Measurements from ENCODE around the gene SARS1. TPM values are rescaled to one million over a fixed set of nuclear protein-coding genes. Genes with fewer than 3 reads are reported as not detected.
"Not testable (repeated sequence)": the region's sequence is repeated elsewhere in the genome, so short reads cannot be mapped to it uniquely, and the experiment has no call there.

SARS1 gene
- total RNA-seq, 4 donors from 2014 or later, result 118 to 150 (median 137) TPM

DNA sequence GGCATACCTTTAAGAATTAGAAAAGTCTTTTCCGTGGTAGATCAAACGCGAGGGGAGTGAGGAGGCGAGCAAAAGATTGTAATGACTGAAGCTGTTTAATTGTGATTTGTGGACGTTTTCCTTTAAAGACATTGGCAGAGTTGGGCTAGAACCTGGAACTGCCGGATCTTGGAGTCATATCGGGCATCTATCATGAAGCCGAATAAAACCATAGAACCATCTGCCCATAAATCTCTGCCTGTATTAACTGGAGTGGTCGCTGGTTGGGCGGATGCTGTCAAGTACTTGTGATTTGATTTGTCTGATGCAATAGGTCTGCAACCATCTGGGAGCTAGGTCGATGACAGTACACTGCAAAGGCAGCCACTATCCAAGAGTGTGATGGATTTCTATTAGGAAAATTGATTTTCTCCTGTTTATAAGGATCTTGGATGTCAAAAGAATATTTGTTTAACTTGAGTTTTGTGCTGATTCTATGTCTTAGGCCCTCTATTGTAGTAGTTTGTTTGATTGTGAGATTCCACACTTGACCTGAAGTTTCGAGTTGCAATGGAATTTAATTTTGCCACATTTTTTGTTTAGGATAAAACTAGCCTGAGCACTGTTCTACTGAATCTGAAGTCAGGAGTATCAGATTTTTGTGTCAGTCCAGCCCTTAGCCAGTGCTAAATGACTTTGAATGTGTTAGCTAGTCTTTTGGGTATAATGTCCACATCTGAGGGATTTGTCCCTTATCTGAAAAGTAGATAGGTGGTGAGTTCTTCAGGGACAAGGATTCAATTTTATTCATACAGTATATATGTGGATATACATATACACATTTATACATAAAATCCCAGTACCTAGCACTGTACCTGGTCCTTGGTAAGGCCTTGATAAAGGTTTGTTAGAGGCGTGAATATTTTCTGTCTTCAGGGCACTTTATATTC, 1.2 kb downstream of the SARS1 start:
- H3K27me3 ChIP-seq, result no peaks in the 10 kb centered on the region
- H3K4me1 ChIP-seq, result peaks cover 0 to 38% (median 17%) of the 10 kb centered on the region in 4 donors
- peak overlapping the region; percentile 70 to 93 (median 88) for H3K4me3 ChIP-seq
- TF ChIP-seq, protein P1, sequence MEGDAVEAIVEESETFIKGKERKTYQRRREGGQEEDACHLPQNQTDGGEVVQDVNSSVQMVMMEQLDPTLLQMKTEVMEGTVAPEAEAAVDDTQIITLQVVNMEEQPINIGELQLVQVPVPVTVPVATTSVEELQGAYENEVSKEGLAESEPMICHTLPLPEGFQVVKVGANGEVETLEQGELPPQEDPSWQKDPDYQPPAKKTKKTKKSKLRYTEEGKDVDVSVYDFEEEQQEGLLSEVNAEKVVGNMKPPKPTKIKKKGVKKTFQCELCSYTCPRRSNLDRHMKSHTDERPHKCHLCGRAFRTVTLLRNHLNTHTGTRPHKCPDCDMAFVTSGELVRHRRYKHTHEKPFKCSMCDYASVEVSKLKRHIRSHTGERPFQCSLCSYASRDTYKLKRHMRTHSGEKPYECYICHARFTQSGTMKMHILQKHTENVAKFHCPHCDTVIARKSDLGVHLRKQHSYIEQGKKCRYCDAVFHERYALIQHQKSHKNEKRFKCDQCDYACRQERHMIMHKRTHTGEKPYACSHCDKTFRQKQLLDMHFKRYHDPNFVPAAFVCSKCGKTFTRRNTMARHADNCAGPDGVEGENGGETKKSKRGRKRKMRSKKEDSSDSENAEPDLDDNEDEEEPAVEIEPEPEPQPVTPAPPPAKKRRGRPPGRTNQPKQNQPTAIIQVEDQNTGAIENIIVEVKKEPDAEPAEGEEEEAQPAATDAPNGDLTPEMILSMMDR (IDR thresholded peaks at IDR 0.05), result no peak
- TF ChIP-seq POLR2A (IDR thresholded peaks at IDR 0.05) (no peak), EP300 (IDR thresholded peaks at IDR 0.05) (no peak)
- 9 to 10% methylated on average over 13 of the region's 13 CpGs for WGBS, 2 donors
- no peaks in the 10 kb centered on the region for H3K9me3 ChIP-seq
- peak overlapping the region; percentile 76 to 95 (median 92) for H3K27ac ChIP-seq
- DNase-seq (ENCODE audit: low spot score in 2 of 2), result peak in 1 of 2 donors; percentile 54
- H3K36me3 ChIP-seq, result peaks cover 0 to 4% (median 0%) of the 10 kb centered on the region in 3 donors

DNA sequence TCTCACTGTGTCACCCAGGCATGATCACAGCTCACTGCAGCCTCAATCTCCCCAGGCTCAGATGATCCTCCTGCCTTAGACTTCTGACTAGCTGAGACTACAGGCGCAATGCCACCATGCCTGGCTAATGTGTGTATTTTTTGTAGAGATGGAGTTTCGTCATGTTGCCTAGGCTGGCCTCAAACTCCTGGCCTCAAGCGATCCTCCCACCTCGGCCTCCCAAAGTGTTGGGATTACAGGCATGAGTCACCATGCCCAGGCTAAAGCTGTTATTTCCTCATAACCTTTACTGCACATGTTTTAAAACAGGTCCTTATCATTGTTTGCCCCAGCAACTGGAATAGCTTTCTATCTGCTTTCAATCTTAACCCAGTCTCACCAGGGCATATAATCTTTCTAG, 2.9 kb downstream of the SARS1 start:
- DNase-seq (ENCODE audit: low spot score in 2 of 2), result no peak
- no peak for TF ChIP-seq EP300 (IDR thresholded peaks at IDR 0.05)
- TF ChIP-seq, protein P1 (IDR thresholded peaks at IDR 0.05), result no peak
- no peak for TF ChIP-seq POLR2A (IDR thresholded peaks at IDR 0.05)
- peaks cover 0 to 38% (median 17%) of the 10 kb centered on the region in 4 donors for H3K4me1 ChIP-seq
- 90 to 97% methylated on average over 4 of the region's 4 CpGs for WGBS, 2 donors
- no peak overlapping the region for H3K4me3 ChIP-seq
- no peaks in the 10 kb centered on the region for H3K27me3 ChIP-seq
- peaks cover 0 to 12% (median 0%) of the 10 kb centered on the region in 3 donors for H3K36me3 ChIP-seq
- H3K27ac ChIP-seq, result no peak overlapping the region
- no peaks in the 10 kb centered on the region for H3K9me3 ChIP-seq

DNA sequence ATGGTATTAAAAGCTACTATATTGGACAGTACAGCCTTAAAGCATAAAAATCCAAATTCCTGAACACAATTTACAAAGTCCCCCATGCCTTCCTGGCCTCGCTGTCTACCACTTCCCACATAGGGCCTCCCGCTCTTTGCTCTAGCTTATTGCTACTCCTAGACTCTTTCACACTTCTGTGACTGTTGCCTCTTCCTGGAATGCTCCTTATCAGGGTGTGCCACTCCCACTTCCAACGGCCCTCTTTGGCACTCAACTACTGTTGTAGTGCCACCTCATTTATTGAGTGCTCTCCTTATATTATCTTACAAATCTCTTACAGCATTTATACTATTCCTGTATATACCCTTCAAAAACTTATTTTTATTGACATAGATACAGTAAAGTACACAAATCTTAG, 4.8 kb downstream of the SARS1 start:
- Histone ChIP-seq H3K9me3 (no peaks in the 10 kb centered on the region), H3K4me1 (peaks cover 0 to 33% (median 16%) of the 10 kb centered on the region in 4 donors), H3K27ac (no peak overlapping the region), H3K36me3 (peaks cover 0 to 13% (median 0%) of the 10 kb centered on the region in 3 donors), H3K27me3 (no peaks in the 10 kb centered on the region), H3K4me3 (no peak overlapping the region)
- DNase-seq (ENCODE audit: low spot score in 2 of 2), result no peak
- 75 to 77% methylated on average over 3 of the region's 3 CpGs for WGBS, 2 donors
- no peak for TF ChIP-seq EP300 (IDR thresholded peaks at IDR 0.05)
- TF ChIP-seq, protein P1 (IDR thresholded peaks at IDR 0.05), result no peak
- no peak for TF ChIP-seq POLR2A (IDR thresholded peaks at IDR 0.05)

DNA sequence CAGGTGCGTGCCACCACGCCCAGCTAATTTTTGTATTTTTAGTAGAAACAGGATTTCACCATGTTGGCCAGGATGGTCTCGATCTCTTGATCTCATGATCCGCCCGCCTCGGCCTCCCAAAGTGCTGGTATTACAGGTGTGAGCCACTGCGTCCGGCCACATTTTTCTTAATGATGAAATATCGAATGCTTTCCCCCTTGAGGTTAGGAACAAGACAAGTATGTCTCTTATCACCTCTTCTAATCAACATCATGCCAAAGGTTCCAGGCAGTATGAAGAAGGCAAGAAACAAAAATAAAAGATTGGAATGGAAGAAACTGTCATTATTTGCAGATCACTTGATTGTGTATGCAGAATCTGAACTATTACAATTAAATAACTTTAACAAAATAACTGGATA, 7.5 kb downstream of the SARS1 start:
- not testable (repeated sequence) for H3K27me3 ChIP-seq; H3K4me3 ChIP-seq; H3K27ac ChIP-seq; H3K9me3 ChIP-seq; DNase-seq (ENCODE audit: low spot score in 2 of 2)
- Histone ChIP-seq H3K4me1 (peaks cover 0 to 27% (median 4%) of the 10 kb centered on the region in 4 donors), H3K36me3 (peaks cover 0 to 18% (median 0%) of the 10 kb centered on the region in 3 donors)
- WGBS, 2 donors, result 96 to 98% methylated on average over 9 of the region's 9 CpGs

DNA sequence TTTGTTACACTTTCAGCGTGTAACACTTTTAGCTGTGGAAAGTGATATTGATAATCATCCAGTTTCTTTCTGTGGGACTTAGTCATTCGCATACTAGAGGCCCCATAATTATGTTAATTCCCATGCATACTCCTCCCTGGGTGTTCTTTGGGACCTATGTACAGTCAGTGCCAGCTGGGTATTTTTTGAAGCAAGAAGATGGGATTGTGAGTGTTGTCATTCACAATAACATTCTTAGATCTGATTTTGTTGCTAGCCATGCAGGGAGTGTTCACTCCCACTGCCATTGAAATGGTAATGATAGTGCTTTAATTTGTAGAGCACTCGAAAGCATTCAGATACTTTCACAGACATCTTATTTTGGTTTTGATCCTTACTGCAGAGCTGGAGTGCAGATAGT, 11.6 kb downstream of the SARS1 start:
- no peak for DNase-seq (ENCODE audit: low spot score in 2 of 2)
- no peak for TF ChIP-seq POLR2A (IDR thresholded peaks at IDR 0.05)
- TF ChIP-seq, protein P1 (IDR thresholded peaks at IDR 0.05), result no peak
- TF ChIP-seq EP300 (IDR thresholded peaks at IDR 0.05), result no peak
- Histone ChIP-seq H3K27ac (no peak overlapping the region), H3K9me3 (no peaks in the 10 kb centered on the region), H3K36me3 (peaks cover 0 to 48% (median 11%) of the 10 kb centered on the region in 3 donors), H3K4me3 (no peak overlapping the region), H3K4me1 (peaks cover 0 to 14% (median 0%) of the 10 kb centered on the region in 4 donors), H3K27me3 (no peaks in the 10 kb centered on the region)
- 74 to 84% methylated on average over 3 of the region's 3 CpGs for WGBS, 2 donors

Data from tibial nerve (tissue), 4 donors.